ENCODE results near the gene ATP6V0A1.

DNA sequence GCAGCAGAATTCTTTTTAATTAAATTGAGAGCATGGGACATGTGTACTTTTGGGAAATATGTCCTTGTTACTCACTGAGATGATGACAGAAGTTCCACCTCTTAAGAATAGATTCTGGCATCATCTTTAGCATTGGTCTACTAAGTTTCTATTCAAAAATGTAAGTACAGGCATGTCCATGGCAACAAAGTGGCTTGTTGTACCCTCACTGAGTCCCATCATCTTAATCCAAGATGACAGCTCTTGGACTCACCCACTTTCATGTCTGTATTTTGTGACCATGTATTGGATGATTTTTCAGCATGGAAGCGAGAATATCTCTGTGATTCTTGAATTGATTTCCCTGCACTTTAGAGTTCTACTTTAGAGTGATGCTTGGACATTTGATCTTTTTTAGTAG, 44.2 kb downstream of the ATP6V0A1 start:
- TF ChIP-seq POLR2A (IDR thresholded peaks at IDR 0.05; ENCODE audit: low read length) (no peak), GATA1 (IDR thresholded peaks at IDR 0.05; ENCODE audit: low read depth, low read length) (no peak)

Measured in erythroblast (primary cell).